Measurements from ENCODE around the gene RUFY3.
A peak's percentile ranks its signal among the peaks of the same experiment; 100 is the strongest.
"Not testable (repeated sequence)": the region's sequence is repeated elsewhere in the genome, so short reads cannot be mapped to it uniquely, and the experiment has no call there.

RUFY3 gene

DNA sequence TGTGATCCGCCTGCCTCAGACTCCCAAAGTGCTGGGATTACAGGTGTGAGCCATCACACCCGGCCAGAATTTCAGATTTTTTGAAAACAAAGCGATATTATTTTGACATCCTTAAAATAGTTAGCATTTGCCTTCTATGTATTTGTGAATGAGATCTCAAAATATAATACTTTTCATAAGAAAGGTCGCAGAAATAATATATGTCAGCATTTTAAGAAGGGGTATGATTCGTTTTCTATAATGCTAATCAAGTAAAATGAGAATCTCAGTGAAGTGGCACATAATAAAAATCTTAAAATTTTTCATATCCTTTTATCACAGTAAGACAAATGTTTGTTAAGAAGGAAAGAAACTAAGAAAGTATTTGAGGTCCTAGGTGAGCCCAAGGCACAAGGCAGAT is 65.7 kb downstream of the RUFY3 start:
- DNase-seq (ENCODE audit: low spot score), result no peak

DNA sequence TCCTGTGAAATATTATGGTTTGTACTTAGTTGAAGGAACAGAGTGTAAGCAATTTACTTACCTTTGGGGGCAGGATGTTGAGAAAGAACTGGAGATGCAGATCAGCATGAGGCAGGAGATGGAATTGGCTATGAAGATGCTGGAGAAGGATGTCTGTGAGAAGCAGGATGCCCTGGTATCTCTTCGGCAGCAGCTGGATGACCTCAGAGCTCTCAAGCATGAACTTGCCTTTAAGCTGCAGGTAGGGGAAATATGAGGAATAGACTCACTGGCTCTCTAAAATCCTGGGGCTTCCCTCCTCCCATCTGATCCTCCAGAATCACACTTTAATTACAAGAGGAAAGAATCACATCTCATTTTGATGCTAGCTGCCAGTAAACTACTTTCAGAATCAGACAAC is 67.0 kb downstream of the RUFY3 start:
- no peak for DNase-seq (ENCODE audit: low spot score)

GRCh38 chr4:70793626-70794025 is 71.9 kb downstream of the RUFY3 start:
- DNase-seq (ENCODE audit: low spot score), result no peak

DNA sequence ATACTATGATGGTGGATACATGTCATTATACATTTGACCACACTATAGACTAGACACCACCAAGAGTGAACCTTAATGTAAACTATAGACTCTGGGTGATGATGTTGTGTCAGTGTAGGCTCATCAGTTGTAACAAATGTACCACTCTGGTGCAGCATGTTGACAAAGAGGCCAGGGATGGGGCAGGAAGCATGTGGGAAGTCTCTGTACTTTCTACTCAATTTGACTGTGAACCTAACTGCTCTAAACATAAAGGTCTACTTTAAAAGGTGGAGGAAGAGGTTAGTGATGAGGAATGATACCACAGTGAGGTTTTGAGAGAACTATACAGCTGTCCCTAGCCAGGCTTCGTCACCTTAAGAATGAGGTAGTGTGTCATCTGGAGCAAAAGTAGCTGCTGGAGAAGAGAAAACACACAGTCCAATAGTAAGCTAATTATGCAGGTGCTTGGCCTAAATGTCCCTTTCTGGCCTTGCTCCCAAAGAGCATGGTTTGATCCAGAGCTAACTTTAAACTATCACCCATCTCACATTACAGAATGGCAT is 79.6 kb downstream of the RUFY3 start:
- DNase-seq (ENCODE audit: low spot score), result no peak

- no peak for DNase-seq (ENCODE audit: low spot score)
Observed at GRCh38 chr4:70802928-70803580, 81.3 kb downstream of the RUFY3 start.

- no peak for DNase-seq (ENCODE audit: low spot score)
Observed at GRCh38 chr4:70808151-70808550, 86.4 kb downstream of the RUFY3 start.

DNA sequence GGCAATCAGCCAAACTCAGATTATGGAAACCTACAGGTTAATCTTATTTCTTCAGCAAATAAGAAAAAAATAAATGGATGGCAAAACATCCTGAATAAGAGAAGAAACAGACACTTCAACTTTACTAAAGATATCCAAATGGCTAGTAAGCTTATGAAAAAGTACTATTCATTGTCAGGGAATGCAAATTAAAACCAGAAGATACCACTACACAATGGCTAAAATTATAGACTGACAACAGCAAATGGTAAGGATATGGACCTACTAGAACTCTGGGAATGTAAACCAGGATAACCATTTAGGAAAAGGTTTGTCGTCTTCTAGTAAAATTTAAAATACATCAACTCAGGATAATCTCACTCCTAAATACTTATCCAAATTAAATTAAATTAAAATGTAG is 93.6 kb downstream of the RUFY3 start:
- DNase-seq (ENCODE audit: low spot score), result no peak

- no peak for DNase-seq (ENCODE audit: low spot score)
Observed at GRCh38 chr4:70816894-70817293, 95.1 kb downstream of the RUFY3 start.

GRCh38 chr4:70818173-70818855 is 96.5 kb downstream of the RUFY3 start:
- no peak for DNase-seq (ENCODE audit: low spot score)

- no peak for DNase-seq (ENCODE audit: low spot score)
Observed at GRCh38 chr4:70818921-70819320, 97.2 kb downstream of the RUFY3 start.

- no peak for DNase-seq (ENCODE audit: low spot score)
Observed at GRCh38 chr4:70829015-70829414, 107.3 kb downstream of the RUFY3 start.

- no peak for DNase-seq (ENCODE audit: low spot score)
Observed at GRCh38 chr4:70829492-70829891, 107.7 kb downstream of the RUFY3 start.

DNA sequence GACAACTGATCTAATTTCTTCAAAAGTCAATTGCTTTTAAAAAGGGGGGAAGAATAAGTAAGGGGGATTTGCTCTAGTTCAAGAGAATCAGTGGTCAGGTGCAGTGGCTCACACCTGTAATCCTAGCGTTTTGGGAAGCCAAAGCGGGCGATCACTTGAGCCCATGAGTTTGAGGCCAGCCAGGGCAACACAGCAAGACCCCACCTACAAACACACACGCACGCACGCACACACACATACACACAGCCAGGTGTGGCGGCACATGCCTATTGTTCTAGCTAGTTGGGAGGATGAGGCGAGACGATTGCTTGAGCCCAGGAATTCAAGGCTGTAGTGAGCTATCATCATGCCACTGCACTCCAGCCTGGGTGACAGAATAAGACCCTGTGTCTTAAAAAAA is 108.3 kb downstream of the RUFY3 start:
- no peak for DNase-seq (ENCODE audit: low spot score)

GRCh38 chr4:70831293-70831692 is 109.5 kb downstream of the RUFY3 start:
- no peak for DNase-seq (ENCODE audit: low spot score)

- DNase-seq (ENCODE audit: low spot score), result no peak
Observed at GRCh38 chr4:70833675-70834074, 111.9 kb downstream of the RUFY3 start.

DNA sequence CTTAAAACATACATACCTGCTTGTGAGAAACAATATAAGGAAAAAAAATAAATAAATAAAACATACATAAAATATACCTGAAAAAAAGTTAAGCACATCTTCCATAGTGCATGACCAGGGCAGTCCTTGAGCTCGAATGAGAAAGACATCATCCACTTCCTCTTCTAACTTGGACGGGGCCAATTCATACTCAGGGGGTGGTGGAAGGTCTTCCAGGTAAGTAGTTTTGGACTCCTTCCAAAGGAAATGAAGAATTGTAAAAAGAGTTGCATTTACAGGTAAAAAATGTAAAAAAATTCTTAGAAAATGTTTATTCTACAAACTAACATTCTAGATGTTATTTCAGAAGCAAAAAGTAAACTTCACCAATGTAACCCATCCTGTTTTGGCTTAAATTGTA is 114.3 kb downstream of the RUFY3 start:
- no peak for DNase-seq (ENCODE audit: low spot score)

GRCh38 chr4:70838204-70838603 is 116.4 kb downstream of the RUFY3 start:
- no peak for DNase-seq (ENCODE audit: low spot score)

- peak; percentile 42 for DNase-seq (ENCODE audit: low spot score)
Observed at GRCh38 chr4:70838666-70839588, 117.2 kb downstream of the RUFY3 start.

DNA sequence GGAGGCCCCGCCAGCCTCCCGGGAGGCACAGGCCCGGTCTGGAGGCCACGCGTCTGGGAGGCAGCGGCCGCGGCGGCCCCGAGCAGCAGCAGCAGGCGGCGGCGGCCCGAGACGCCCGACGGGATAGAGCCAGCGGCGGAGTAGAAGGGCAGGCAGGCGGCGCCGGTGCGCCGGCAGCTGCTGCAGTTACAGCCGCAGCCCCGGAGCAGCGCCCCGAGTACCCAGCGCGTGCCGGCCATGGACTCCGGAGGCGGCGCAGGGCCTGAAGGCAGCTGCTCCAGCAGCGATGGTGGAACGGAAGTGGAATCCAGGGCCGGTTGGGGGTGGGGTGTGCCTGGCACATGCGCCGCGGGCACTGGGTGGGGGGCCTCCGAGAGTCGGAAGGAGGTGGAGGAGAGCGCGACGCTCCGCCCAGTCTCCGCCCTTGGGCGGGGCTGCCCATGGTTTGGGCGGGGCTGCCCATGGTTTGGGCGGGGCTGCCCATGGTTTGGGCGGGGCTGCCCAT is 117.9 kb downstream of the RUFY3 start, which contains the start of gene GRSF1:
GRSF1 (minus strand) TSS at position 302 of the 505 bp plus-strand sequence; CDS start at position 239, 63 bp downstream.
- peak; percentile 97 for DNase-seq (ENCODE audit: low spot score)

- peak; percentile 19 for DNase-seq (ENCODE audit: low spot score)
Observed at GRCh38 chr4:70840137-70840536, 118.4 kb downstream of the RUFY3 start.

- DNase-seq (ENCODE audit: low spot score), result not testable (repeated sequence)
Observed at GRCh38 chr4:70840631-70841030, 118.9 kb downstream of the RUFY3 start.

DNA sequence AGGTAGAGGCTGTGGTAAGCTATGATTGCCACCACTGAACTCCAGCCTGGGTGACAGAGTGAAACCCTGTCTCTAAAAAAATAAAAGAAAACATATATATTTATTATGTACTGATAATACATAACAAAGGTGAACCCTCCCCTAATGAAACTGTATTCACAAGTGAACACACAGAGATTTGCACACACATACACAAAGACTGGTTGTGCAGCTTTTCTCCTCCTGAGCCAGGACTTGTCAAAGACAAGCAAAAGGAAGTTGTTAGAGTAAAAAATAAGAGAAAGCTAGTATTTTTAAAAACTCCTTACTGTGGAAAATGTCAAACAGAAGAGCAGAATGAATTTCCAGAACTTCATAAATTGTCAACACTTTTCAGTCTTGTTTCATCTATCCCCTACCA is 119.4 kb downstream of the RUFY3 start:
- DNase-seq (ENCODE audit: low spot score), result no peak
